IMR-90 (cell line): Measurements from ENCODE around the gene PCDHA4.

Experiments used
- CEBPB ChIP-seq: IDR thresholded peaks from 2 replicates; pipeline ENCODE4 v1.6.1; 2012; ENCODE audit warnings: low read depth, low read length, improper control_type of control experiment
- CHD1 ChIP-seq: IDR thresholded peaks from 2 replicates; pipeline ENCODE4 v1.6.1; 2012; ENCODE audit warnings: low read depth, low read length, improper control_type of control experiment
- MAFK ChIP-seq: IDR thresholded peaks from 2 replicates; pipeline ENCODE4 v1.6.1; 2012; ENCODE audit warnings: low read depth, low read length, improper control_type of control experiment
- MAZ ChIP-seq: IDR thresholded peaks from 2 replicates; pipeline ENCODE4 v1.6.1; 2012; ENCODE audit warnings: low read depth, mild to moderate bottlenecking, low read length, improper control_type of control experiment, moderate library complexity, borderline replicate concordance
- MXI1 ChIP-seq: IDR thresholded peaks from 2 replicates; pipeline ENCODE4 v1.6.1; 2012; ENCODE audit warnings: low read depth, mild to moderate bottlenecking, low read length, moderate library complexity, borderline replicate concordance
- POLR2A ChIP-seq: IDR thresholded peaks from 2 replicates; pipeline ENCODE4 v1.6.1; 2012; ENCODE audit warnings: mild to moderate bottlenecking, low read depth, low read length
- RAD21 ChIP-seq: IDR thresholded peaks from 2 replicates; pipeline ENCODE4 v1.6.1; 2012; ENCODE audit warnings: low read length, improper control_type of control experiment
- RCOR1 ChIP-seq: IDR thresholded peaks from 2 replicates; pipeline ENCODE4 v1.6.1; 2012; ENCODE audit warnings: mild to moderate bottlenecking, low read length, improper control_type of control experiment; ENCODE audit not compliant: insufficient replicate concordance
- RFX5 ChIP-seq: IDR thresholded peaks from 2 replicates; pipeline ENCODE4 v1.8.0; 2012; ENCODE audit warnings: low read depth, mild to moderate bottlenecking, low read length, moderate library complexity
- SMC3 ChIP-seq: fragments of 150-350 bp; IDR thresholded peaks from 2 replicates; pipeline ENCODE4 v1.6.1; 2016; ENCODE audit warnings: low read depth, mild to moderate bottlenecking, antibody characterized with exemption, low read length, moderate library complexity
- TF ChIP-seq, protein P1 (sequence below): conservative IDR thresholded peaks from 2 replicates; pipeline ENCODE4 v1.5.1; 2012; ENCODE audit warnings: mild to moderate bottlenecking, low read depth, low read length, improper control_type of control experiment
- TF ChIP-seq, protein P2 (sequence below): fragments of 150-350 bp; IDR thresholded peaks from 2 replicates; pipeline ENCODE4 v1.6.1; 2017; ENCODE audit warnings: mild to moderate bottlenecking, antibody characterized with exemption, low read length, low read depth
- TF ChIP-seq, protein P3 (sequence below): fragments of 150-350 bp; IDR thresholded peaks from 2 replicates; pipeline ENCODE4 v1.6.1; 2016; ENCODE audit warnings: low read depth, mild to moderate bottlenecking, low read length, moderate library complexity, borderline replicate concordance

DNA sequence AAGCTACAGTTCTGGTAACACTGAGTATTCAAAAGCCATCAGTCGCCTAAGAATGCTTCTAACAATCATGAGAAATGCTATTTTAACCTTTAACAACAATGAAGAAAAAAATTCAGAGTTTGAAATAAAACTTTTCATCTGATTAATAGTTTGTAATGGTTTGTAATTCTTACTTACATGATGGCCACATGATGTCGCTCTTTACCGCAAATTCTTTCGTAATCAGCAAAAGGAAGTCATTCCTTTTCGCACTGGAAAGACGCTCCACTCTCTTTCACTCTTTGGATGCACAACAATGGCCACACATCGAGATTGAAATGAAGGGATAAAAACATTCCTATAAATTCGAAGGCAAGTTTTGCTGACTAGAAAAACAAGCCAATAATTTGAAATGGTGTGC is 27.1 kb downstream of the PCDHA4 start, which contains the start of gene PCDHA7:
- TF ChIP-seq MAFK (no peak), MAZ (no peak), SMC3 (no peak), POLR2A (no peak), CHD1 (no peak), RAD21 (no peak), RFX5 (no peak), CEBPB (no peak), MXI1 (no peak), RCOR1 (no peak)
- TF ChIP-seq, protein P1, sequence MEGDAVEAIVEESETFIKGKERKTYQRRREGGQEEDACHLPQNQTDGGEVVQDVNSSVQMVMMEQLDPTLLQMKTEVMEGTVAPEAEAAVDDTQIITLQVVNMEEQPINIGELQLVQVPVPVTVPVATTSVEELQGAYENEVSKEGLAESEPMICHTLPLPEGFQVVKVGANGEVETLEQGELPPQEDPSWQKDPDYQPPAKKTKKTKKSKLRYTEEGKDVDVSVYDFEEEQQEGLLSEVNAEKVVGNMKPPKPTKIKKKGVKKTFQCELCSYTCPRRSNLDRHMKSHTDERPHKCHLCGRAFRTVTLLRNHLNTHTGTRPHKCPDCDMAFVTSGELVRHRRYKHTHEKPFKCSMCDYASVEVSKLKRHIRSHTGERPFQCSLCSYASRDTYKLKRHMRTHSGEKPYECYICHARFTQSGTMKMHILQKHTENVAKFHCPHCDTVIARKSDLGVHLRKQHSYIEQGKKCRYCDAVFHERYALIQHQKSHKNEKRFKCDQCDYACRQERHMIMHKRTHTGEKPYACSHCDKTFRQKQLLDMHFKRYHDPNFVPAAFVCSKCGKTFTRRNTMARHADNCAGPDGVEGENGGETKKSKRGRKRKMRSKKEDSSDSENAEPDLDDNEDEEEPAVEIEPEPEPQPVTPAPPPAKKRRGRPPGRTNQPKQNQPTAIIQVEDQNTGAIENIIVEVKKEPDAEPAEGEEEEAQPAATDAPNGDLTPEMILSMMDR, result peak; percentile 15; the same call in 1 of the 2 replicates
- TF ChIP-seq, protein P2, sequence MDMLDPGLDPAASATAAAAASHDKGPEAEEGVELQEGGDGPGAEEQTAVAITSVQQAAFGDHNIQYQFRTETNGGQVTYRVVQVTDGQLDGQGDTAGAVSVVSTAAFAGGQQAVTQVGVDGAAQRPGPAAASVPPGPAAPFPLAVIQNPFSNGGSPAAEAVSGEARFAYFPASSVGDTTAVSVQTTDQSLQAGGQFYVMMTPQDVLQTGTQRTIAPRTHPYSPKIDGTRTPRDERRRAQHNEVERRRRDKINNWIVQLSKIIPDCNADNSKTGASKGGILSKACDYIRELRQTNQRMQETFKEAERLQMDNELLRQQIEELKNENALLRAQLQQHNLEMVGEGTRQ, result no peak
- TF ChIP-seq, protein P3, sequence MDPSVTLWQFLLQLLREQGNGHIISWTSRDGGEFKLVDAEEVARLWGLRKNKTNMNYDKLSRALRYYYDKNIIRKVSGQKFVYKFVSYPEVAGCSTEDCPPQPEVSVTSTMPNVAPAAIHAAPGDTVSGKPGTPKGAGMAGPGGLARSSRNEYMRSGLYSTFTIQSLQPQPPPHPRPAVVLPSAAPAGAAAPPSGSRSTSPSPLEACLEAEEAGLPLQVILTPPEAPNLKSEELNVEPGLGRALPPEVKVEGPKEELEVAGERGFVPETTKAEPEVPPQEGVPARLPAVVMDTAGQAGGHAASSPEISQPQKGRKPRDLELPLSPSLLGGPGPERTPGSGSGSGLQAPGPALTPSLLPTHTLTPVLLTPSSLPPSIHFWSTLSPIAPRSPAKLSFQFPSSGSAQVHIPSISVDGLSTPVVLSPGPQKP, result no peak
